Activated gamma-delta T cell treated with anti-CD3 and anti-CD28 coated beads, Interleukin-2, amount 50 U/mL, for 16 hours (primary cell): Measurements from ENCODE around the gene CALHM5.

Experiments used
- DNase-seq: peaks from one replicate; pipeline ENCODE4 v3.0.0-alpha.2; 2020; ENCODE audit warnings: low read depth

CALHM5 gene

DNA sequence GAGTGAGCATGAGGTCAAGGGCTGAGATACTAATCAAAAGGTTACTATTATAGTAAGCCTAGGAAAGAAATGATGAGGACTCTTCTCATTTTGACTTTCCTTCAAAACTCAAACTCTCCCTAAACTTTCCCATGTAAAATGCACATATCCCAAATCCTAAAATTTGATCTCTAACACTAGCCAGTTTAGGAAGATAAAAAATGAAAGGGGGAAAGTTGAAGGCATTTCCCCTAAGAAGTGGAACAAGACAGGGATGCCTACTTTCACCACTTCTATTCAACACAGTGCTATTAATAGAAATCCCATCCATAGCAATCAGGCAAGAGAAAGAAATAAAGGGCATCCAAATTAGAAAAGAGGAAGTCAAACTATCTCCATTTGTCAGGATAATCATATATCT lies 2.9 kb upstream of the CALHM5 start:
- no peak for DNase-seq

GRCh38 chr6:116512111-116512559 lies 696 bp downstream of the CALHM5 start:
- DNase-seq: no peak

DNA sequence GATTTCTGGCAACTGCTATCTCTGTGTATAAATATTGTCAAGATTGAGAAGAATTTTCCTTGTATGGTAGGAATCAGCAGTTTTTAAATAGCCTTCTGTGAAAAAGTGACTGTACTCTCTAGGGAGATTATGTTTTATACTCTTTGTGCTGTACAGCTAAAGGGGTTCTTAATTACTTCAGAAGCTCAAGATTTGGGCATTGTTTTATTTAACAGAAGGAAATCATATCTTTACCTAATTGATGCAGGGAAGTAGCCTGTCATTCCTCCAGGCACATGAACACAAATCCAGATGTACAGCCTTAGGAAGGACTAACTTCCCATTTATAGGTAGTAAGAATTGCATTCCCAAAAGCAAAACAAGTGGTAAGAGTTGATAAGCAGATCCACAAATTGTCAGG lies 1.3 kb downstream of the CALHM5 start:
- DNase-seq: no peak

DNA sequence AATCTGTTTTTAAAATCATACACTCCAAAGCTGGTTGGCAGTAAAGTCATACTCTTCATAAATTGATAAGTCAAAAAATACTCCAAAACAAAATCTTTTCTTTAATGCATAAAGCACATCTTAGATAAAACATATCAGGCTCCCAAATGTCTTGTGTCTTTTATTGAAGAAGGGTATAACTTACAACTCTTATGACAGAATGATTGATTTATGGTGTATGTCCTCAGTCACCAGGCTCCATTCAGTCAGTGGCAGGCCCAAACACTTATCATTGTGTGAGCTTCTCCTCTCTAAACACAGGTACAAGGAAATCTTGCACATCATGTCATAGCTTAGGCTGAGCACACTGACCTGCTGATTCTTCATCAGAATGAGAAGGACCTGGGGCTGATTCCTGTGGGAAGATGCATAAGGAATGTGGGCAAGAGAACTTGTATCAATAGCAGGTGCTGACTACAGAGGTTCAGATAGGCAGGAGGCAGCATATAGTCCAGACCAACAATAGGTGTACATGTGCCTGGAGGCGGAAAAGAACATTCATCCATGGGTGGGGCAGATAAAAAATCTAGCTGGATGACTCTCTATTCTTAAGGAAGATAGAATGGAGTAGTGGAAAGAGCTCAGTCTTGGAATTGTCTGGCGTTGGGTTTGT lies 1.9 kb downstream of the CALHM5 start:
- no peak for DNase-seq

- DNase-seq: no peak
Measured at GRCh38 chr6:116514111-116514510, 2.7 kb downstream of the CALHM5 start.

DNA sequence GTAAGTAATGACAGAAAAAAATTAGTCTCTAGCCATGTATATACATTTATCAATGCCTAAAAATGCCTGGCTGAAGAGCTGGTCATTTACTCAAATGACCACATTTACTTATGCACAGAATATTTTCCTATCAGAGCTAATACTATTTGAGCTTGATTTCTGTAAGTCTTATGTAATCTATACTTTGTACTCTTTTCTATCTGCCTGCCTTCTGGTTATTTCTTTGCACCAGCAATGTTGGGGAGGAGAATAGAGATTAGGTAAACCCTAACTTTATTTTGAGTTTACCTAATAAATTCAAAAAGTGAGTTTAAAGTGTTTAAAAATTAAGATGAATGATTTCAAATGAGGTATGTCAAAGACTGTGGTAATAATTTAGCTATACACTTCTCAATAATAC lies 3.7 kb downstream of the CALHM5 start:
- DNase-seq: no peak

DNA sequence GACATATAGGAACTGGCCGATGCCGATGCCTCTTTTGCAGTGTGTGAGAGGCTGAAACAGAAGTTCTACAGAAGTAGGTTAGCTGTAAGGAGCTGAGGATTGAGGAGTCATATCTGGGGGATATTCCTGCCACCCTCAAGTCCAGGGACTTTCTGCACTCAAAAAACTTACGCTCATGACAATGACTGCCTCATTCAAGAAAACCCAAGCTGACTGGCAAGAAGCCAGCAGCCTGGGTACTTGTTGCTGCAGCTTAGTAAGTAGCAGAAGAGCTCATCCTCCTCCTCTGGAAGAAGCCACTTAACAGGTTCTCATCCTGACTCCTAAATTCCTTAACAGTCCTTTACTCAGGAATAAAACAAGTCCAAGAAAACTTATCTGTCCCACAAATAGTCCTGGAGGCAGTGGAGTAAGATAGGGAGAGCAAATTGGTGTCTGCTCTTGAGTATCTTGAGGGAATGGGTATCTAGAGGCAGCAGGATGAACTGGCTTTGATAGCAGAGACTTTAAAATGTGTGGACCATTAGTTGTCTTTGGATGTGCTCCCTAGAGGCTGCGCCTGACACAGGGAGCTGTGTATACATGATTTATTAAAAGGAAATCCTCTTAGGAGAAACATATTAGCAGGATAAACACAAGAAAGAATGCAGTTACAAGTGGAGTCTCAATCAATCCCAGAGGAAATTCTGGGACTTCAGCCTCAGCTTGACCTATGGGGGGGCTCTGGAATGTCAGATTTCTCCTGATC lies 7.4 kb downstream of the CALHM5 start:
- DNase-seq: no peak

GRCh38 chr6:116522896-116523295 lies 11.5 kb downstream of the CALHM5 start:
- DNase-seq: no peak

- DNase-seq: no peak
Measured at GRCh38 chr6:116524236-116524635, 12.8 kb downstream of the CALHM5 start.

DNA sequence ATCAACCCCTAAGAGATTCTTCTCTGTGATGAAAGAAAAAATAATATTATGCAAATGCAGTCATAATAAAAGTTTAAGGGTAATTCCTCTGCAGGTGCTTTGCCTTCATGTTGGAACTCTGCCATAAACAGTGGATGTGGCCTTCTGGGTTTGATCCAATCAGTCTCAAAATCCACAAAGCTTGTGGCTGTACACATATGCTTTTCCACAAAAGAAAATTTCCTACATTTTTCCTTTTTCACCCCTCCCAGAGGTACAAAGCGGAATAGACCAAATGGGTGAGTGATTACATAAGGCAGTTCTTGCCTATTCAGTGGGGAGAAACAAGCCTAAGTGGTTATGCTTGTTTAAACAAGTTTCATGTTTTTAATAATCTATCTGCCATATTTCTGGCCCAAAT lies 16.7 kb downstream of the CALHM5 start:
- no peak for DNase-seq

DNA sequence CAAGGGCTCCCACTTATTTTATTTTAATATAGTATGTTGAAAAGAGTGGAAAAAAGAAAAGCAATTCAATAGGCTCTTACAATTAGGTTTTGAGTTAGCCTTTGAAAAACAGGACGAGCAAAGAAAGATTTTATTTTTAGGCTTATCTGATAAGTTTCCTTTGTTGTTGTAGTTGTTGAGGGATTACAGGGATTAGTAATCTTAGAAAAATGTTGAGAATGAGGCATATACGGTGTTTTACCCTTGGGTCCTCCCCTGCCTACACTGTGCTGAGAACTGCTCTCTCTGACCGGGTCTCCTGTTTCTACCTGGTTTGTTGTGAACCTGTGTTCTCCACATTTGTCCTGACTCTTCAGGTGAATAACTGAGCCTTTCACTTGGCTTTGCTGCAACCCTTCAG lies 17.3 kb downstream of the CALHM5 start:
- no peak for DNase-seq

DNA sequence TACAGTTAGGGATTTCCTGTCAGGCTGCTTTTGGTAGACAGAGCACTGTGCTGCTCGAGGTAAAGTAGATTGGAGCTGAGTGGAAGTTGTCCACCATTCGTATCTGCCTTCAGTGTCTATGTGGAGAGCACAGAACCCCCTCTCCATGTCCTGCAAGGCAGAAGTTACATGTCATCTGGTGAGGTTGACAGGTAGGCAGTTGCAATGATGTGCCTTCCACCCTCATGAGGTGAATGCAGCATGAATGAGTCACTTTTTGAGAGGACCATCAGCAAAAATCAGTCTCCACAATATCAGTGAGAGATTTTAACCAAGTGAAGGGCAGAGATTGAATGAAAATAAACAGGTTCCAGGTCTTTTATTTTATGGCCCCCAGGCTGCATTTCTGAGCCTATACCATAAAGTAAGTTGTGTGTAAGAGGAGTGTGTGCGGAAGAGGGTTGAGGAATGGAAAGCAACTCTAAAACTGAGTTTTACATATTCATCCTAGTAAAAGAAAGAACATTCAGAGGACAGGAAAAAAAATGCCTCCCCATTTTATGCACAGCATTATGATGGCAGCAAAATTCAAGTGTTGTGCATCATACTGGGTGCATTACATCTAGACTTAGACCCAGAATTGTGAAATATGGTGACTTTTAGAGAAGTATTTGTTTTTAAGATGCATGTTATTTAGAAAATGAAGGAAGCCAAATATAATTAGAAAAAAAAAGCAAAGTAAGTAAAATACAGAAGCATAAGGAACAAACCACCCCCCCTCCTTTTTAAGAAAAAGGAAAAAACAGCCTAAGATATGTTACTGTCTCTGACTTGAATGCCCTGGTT lies 18.2 kb downstream of the CALHM5 start:
- DNase-seq: no peak

DNA sequence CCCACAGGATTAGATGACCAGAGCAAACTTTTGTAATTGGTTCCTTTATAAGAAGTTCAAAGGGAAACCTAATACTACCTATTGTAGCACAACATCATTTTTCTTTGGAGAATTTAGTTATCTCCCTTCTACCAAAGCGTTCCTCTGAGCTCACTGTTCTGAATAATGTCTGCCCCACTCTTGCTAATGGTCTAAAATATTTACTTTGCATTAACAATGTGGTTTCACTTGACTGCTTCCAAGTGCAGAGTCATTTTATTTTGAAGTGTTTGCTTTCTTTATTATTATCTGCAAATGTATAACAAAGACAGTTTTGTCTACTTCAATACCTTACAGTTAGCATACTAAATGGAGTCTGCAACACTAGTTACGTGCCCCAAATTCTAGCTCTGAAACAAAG lies 19.0 kb downstream of the CALHM5 start:
- no peak for DNase-seq

DNA sequence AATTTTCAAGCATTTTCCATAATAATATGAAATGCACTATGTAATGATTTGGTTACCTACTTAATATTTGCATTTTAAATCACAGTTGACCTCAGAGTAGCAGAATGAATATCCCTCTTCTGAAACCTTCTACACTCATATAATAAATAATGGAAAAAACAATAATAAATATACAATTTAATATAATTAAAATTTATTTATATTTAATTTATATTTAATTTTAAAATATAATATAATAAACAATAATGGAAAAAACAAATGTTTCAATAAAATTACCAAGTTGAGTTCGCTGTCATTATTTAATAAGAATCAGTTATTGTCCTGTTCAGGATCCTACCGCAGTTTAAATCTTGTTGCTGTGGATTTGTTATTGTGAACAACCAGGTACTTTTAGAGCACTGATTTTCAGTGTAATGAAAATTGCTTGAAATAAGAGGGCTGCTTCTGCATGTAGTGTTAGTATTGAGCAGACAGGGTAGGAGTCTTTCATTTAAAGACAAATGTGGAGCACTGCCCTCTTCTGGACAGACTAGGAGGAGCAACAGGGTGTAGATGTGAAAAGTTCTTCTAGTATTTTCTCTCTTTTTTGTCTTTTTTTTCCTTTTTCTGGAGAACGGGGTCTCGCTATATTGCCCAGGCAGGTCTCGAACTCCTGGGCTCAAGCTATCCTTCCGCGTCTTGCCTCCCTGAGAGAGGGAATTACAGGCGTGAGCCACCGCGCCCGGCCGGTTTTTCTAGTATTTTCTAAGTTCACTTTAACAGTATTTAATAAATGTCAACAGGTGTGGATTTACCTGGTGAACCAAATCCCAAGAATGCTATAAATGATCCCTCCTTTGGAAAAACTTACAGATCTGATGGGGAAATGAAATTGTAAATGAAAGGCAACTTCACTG lies 20.5 kb downstream of the CALHM5 start:
- peak; percentile 45 for DNase-seq

DNA sequence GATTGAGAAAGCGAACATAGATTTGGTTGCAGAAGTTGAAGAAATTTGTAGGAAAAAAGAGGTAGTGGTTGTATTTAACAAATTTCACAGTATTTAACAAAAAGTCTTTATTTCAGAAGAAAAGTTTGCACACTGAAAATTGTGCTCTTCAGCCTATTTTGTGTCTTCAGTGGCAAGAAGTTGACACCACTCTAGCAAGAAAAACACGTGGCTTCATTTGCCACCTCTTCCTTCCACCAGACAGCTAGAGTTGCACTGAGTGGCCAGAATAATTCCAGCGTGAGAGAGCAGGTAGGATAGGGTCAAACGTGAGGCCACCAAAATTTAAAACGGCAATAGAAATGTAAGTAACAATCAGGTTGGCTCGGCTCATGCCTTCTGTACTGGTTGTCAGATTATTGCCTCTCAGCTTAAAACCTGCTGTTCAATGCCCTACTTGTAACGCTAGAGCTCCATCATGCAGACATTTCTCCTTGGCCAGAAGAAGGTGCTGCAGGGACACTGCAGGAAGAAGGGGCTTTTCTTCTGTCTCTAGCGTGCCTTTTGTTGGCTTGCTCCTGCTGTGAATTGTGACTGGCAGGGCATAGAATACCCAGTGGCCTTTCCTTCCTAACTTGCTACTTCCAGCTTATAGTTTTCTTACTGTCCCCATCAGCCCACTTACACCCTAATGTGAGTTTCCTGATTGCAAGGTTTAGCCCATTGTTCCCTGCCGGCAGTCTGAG lies 22.0 kb downstream of the CALHM5 start:
- no peak for DNase-seq

GRCh38 chr6:116535109-116535508 lies 23.7 kb downstream of the CALHM5 start:
- DNase-seq: no peak

DNA sequence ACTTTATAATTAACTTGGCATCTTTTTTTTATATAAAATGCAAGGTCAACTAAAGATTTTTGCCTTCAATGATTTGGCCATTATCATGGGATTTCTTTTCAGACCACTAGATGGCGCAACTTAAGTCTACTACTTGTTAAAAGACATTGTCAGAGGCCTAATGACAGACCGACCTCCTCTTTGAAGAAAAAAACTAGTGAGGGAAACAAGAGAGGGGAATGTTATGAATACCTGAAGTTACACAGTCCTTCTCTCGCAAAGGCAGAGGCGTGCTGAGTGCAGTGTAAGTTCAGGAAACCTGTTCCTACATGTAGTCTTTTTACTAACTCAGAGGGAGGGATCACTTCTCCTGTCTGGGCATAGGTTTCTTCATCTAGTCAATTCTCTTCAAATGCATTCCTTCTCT lies 24.8 kb downstream of the CALHM5 start:
- no peak for DNase-seq

GRCh38 chr6:116542426-116542825 lies 31.0 kb downstream of the CALHM5 start:
- no peak for DNase-seq

- no peak for DNase-seq
Measured at GRCh38 chr6:116543149-116543548, 31.7 kb downstream of the CALHM5 start.

DNA sequence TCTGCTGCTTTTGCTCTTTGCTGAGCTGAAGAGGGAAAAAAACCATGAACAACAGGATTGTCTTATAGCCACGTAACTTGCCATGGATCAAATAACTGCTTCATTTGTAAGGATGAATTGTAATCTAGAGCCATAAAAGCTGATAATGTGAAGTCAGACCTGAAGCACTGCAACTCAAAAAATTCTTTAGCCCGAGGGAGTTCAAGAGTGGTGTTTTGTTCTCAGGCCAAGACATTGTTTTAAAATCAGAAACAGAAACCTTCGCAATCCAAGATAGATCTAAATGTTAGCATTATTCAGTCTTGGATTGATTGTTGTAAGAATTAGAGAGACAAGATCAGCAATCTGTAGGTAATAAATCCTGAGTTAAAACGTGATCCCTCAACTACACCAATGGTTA lies 34.2 kb downstream of the CALHM5 start, which contains the start of gene TRAPPC3L:
TSS of gene TRAPPC3L (minus strand) at position 34 of the 400 bp plus-strand sequence. CDS start 170 bp downstream, outside the sequence.
- DNase-seq: no peak

DNA sequence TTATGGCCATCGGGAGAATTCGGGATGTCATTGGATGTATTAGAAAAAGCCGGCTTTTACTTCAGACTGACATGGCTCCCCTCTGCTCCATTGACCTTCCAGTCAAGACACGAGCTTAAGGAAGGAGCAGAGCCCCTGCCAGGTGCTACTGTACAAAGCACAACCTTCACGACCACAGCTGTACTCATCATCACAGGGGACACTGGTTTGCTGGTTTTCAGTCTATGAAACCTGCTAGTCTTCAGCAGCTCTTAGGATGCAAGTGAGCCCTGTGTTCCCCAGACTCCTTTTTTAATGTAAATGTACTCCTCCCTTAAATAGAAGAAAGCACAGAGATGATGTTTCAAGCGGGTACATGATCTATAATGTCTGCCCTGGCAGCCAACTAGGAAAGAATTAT lies 35.9 kb downstream of the CALHM5 start:
- no peak for DNase-seq
